HEK293T (cell line): ENCODE measurements around the gene TRRAP.

Experiments used
- ARNT ChIP-seq: fragments of 450-650 bp; IDR thresholded peaks from 2 replicates; pipeline ENCODE4 v1.6.1; 2017; ENCODE audit warnings: mild to moderate bottlenecking
- BHLHE40 ChIP-seq: fragments of 450-650 bp; IDR thresholded peaks from 2 replicates; pipeline ENCODE4 v1.6.1; 2016; ENCODE audit warnings: mild to moderate bottlenecking, moderate library complexity, borderline replicate concordance
- CTBP1 ChIP-seq: fragments of 450-650 bp; IDR thresholded peaks from 2 replicates; pipeline ENCODE4 v1.6.1; 2016; ENCODE audit warnings: borderline replicate concordance
- ELF4 ChIP-seq: fragments of 450-650 bp; IDR thresholded peaks from 2 replicates; pipeline ENCODE4 v1.6.1; 2017; ENCODE audit warnings: antibody characterized with exemption
- FOXA1 ChIP-seq: fragments of 450-650 bp; IDR thresholded peaks from 2 replicates; pipeline ENCODE4 v1.6.1; 2016; ENCODE audit warnings: mild to moderate bottlenecking
- FOXK2 ChIP-seq: fragments of 450-650 bp; IDR thresholded peaks from 2 replicates; pipeline ENCODE4 v1.6.1; 2016; ENCODE audit warnings: mild to moderate bottlenecking
- HDGF ChIP-seq: fragments of 450-650 bp; IDR thresholded peaks from 2 replicates; pipeline ENCODE4 v1.6.1; 2017; ENCODE audit warnings: antibody characterized with exemption, borderline replicate concordance
- L3MBTL2 ChIP-seq: fragments of 450-650 bp; conservative IDR thresholded peaks from 2 replicates; pipeline ENCODE4 v1.6.1; 2016; ENCODE audit warnings: mild to moderate bottlenecking
- LEF1 ChIP-seq: fragments of 450-650 bp; IDR thresholded peaks from 2 replicates; pipeline ENCODE4 v1.6.1; 2017; ENCODE audit warnings: mild to moderate bottlenecking, borderline replicate concordance
- NFRKB ChIP-seq: fragments of 450-650 bp; IDR thresholded peaks from 2 replicates; pipeline ENCODE4 v1.6.1; 2016; ENCODE audit warnings: mild to moderate bottlenecking, moderate library complexity
- SP1 ChIP-seq: fragments of 450-650 bp; IDR thresholded peaks from 2 replicates; pipeline ENCODE4 v1.6.1; 2017
- SUZ12 ChIP-seq: fragments of 450-650 bp; IDR thresholded peaks from 2 replicates; pipeline ENCODE4 v1.6.1; 2016; ENCODE audit warnings: mild to moderate bottlenecking

GRCh38 chr7:98870807-98871491, 7.4 kb upstream of the TRRAP start:
- no peak for TF ChIP-seq ELF4
- no peak for TF ChIP-seq SUZ12
- no peak for TF ChIP-seq NFRKB
- TF ChIP-seq FOXK2 = no peak
- no peak for TF ChIP-seq BHLHE40
- TF ChIP-seq CTBP1 = no peak
- TF ChIP-seq FOXA1 = no peak
- no peak for TF ChIP-seq HDGF
- no peak for TF ChIP-seq SP1
- no peak for TF ChIP-seq LEF1
- TF ChIP-seq ARNT = no peak
- no peak for TF ChIP-seq L3MBTL2
